Measurements from ENCODE around the gene SNAP29.
"Not testable (repeated sequence)": the region's sequence is repeated elsewhere in the genome, so short reads cannot be mapped to it uniquely, and the experiment has no call there.

SNAP29 gene

GRCh38 chr22:20829491-20830134, 29.2 kb upstream of the SNAP29 start:
- no peak overlapping the region for H3K9ac ChIP-seq (ENCODE audit: insufficient read length)
- no peak overlapping the region for H3K27ac ChIP-seq
- H3K9me3 ChIP-seq (ENCODE audit: low read depth, low read length), result no peaks in the 10 kb centered on the region
- TF ChIP-seq FOXP2 (optimal IDR thresholded peaks at IDR 0.05; ENCODE audit: control extremely low read depth, extremely low read length, insufficient read depth) (no peak), EZH2 (IDR thresholded peaks at IDR 0.05) (no peak), POLR2AphosphoS5 (IDR thresholded peaks at IDR 0.05; ENCODE audit: borderline replicate concordance, low read depth, low read length) (no peak)
- no peak for DNase-seq (ENCODE audit: low read depth, low spot score)
- peaks cover 13% of the 10 kb centered on the region; the same call in 1 of the 2 replicates for H3K36me3 ChIP-seq (ENCODE audit: insufficient read depth, low read length)
- no peak overlapping the region for H3K4me3 ChIP-seq

- DNase-seq (ENCODE audit: low read depth, low spot score), result no peak
- H3K9me3 ChIP-seq (ENCODE audit: low read depth, low read length), result no peaks in the 10 kb centered on the region
- H3K4me3 ChIP-seq, result no peak overlapping the region
- H3K27ac ChIP-seq, result no peak overlapping the region
- H3K9ac ChIP-seq (ENCODE audit: insufficient read length), result no peak overlapping the region
- no peak for TF ChIP-seq POLR2AphosphoS5 (IDR thresholded peaks at IDR 0.05; ENCODE audit: borderline replicate concordance, low read depth, low read length)
- TF ChIP-seq FOXP2 (optimal IDR thresholded peaks at IDR 0.05; ENCODE audit: control extremely low read depth, extremely low read length, insufficient read depth), result no peak
- TF ChIP-seq EZH2 (IDR thresholded peaks at IDR 0.05), result no peak
- peaks cover 13% of the 10 kb centered on the region; the same call in 1 of the 2 replicates for H3K36me3 ChIP-seq (ENCODE audit: insufficient read depth, low read length)
These were observed 25.6 kb upstream of the SNAP29 start for GRCh38 chr22:20833225-20833665.

- no peak for TF ChIP-seq EZH2 (IDR thresholded peaks at IDR 0.05)
- no peak for TF ChIP-seq FOXP2 (optimal IDR thresholded peaks at IDR 0.05; ENCODE audit: control extremely low read depth, extremely low read length, insufficient read depth)
- TF ChIP-seq POLR2AphosphoS5 (IDR thresholded peaks at IDR 0.05; ENCODE audit: borderline replicate concordance, low read depth, low read length), result no peak
- H3K9ac ChIP-seq (ENCODE audit: insufficient read length), result no peak overlapping the region
- DNase-seq (ENCODE audit: low read depth, low spot score), result no peak
- peaks cover 13% of the 10 kb centered on the region; the same call in 1 of the 2 replicates for H3K36me3 ChIP-seq (ENCODE audit: insufficient read depth, low read length)
- H3K9me3 ChIP-seq (ENCODE audit: low read depth, low read length), result no peaks in the 10 kb centered on the region
- H3K4me3 ChIP-seq, result no peak overlapping the region
- H3K27ac ChIP-seq, result no peak overlapping the region
These were observed 24.6 kb upstream of the SNAP29 start for GRCh38 chr22:20834206-20834605.

- DNase-seq (ENCODE audit: low read depth, low spot score), result no peak
- TF ChIP-seq FOXP2 (optimal IDR thresholded peaks at IDR 0.05; ENCODE audit: control extremely low read depth, extremely low read length, insufficient read depth) (no peak), EZH2 (IDR thresholded peaks at IDR 0.05) (no peak), POLR2AphosphoS5 (IDR thresholded peaks at IDR 0.05; ENCODE audit: borderline replicate concordance, low read depth, low read length) (no peak)
- Histone ChIP-seq H3K4me3 (no peak overlapping the region), H3K36me3 (ENCODE audit: insufficient read depth, low read length) (peaks cover 13% of the 10 kb centered on the region; the same call in 1 of the 2 replicates), H3K9ac (ENCODE audit: insufficient read length) (no peak overlapping the region), H3K9me3 (ENCODE audit: low read depth, low read length) (no peaks in the 10 kb centered on the region), H3K27ac (no peak overlapping the region)
These were observed 24.1 kb upstream of the SNAP29 start for GRCh38 chr22:20834725-20835124.

GRCh38 chr22:20836987-20837823, 21.6 kb upstream of the SNAP29 start:
- DNase-seq (ENCODE audit: low read depth, low spot score), result no peak
- H3K4me3 ChIP-seq, result no peak overlapping the region
- peaks cover 9% of the 10 kb centered on the region; the same call in 1 of the 2 replicates for H3K36me3 ChIP-seq (ENCODE audit: insufficient read depth, low read length)
- H3K9ac ChIP-seq (ENCODE audit: insufficient read length), result no peak overlapping the region
- H3K9me3 ChIP-seq (ENCODE audit: low read depth, low read length), result no peaks in the 10 kb centered on the region
- no peak for TF ChIP-seq EZH2 (IDR thresholded peaks at IDR 0.05)
- TF ChIP-seq POLR2AphosphoS5 (IDR thresholded peaks at IDR 0.05; ENCODE audit: borderline replicate concordance, low read depth, low read length), result no peak
- TF ChIP-seq FOXP2 (optimal IDR thresholded peaks at IDR 0.05; ENCODE audit: control extremely low read depth, extremely low read length, insufficient read depth), result no peak
- no peak overlapping the region for H3K27ac ChIP-seq

- not testable (repeated sequence) for H3K27ac ChIP-seq; H3K4me3 ChIP-seq; H3K36me3 ChIP-seq (ENCODE audit: insufficient read depth, low read length); H3K9ac ChIP-seq (ENCODE audit: insufficient read length); H3K9me3 ChIP-seq (ENCODE audit: low read depth, low read length); DNase-seq (ENCODE audit: low read depth, low spot score)
These were observed 19.5 kb upstream of the SNAP29 start for GRCh38 chr22:20839354-20839753.

GRCh38 chr22:20839837-20840645, 18.8 kb upstream of the SNAP29 start:
- H3K27ac ChIP-seq, result no peak overlapping the region
- no peaks in the 10 kb centered on the region for H3K9me3 ChIP-seq (ENCODE audit: low read depth, low read length)
- DNase-seq (ENCODE audit: low read depth, low spot score), result no peak
- TF ChIP-seq FOXP2 (optimal IDR thresholded peaks at IDR 0.05; ENCODE audit: control extremely low read depth, extremely low read length, insufficient read depth), result no peak
- TF ChIP-seq EZH2 (IDR thresholded peaks at IDR 0.05), result no peak
- TF ChIP-seq POLR2AphosphoS5 (IDR thresholded peaks at IDR 0.05; ENCODE audit: borderline replicate concordance, low read depth, low read length), result no peak
- H3K36me3 ChIP-seq (ENCODE audit: insufficient read depth, low read length), result no peaks in the 10 kb centered on the region; the same call in 1 of the 2 replicates
- no peak overlapping the region for H3K4me3 ChIP-seq
- no peak overlapping the region for H3K9ac ChIP-seq (ENCODE audit: insufficient read length)

Measured in SK-N-MC (cell line).